CD14-positive monocyte (primary cell): ENCODE results near the gene PCP2. TPM values are rescaled to one million over a fixed set of nuclear protein-coding genes. Genes with fewer than 3 reads are reported as not detected.
A peak's percentile ranks its signal among the peaks of the same experiment; 100 is the strongest.

Experiments
- DNase-seq, 3 donors: peaks; one replicate each; pipeline ENCODE4 v3.0.0-alpha.2; 2011 to 2022
- H2AFZ ChIP-seq: 2 replicates; pipeline ENCODE4 v1.6.0; 2012; ENCODE audit warnings: mild to moderate bottlenecking, low read depth, low read length, inconsistent platforms; ENCODE audit not compliant: insufficient read depth, poor library complexity, severe bottlenecking
- H3K27ac ChIP-seq, 2 donors: 1 replicate in 1 of 2; 2 replicates in 1 of 2; pipeline ENCODE4 v1.5.1; 2012 to 2013; ENCODE audit warnings: low read length in 2 of 2, control low read depth in 1 of 2, inconsistent platforms in 1 of 2, low read depth in 1 of 2, mild to moderate bottlenecking in 1 of 2
- H3K27me3 ChIP-seq, 2 donors: one replicate each; pipeline versions ENCODE4 v1.6.0 to v1.6.1; 2011 to 2013; ENCODE audit warnings: low read length in 2 of 2; ENCODE audit not compliant: control insufficient read depth in 2 of 2, insufficient read depth in 2 of 2
- H3K36me3 ChIP-seq, 2 donors: replicated peaks in 1 of 2; 1 replicate in 1 of 2; 2 replicates in 1 of 2; pipeline versions ENCODE4 v1.5.1 to v1.6.1; 2012 to 2013; ENCODE audit warnings: low read length in 2 of 2, control low read depth in 1 of 2, inconsistent platforms in 1 of 2, mild to moderate bottlenecking in 1 of 2; ENCODE audit not compliant: insufficient read depth in 2 of 2, control insufficient read depth in 1 of 2
- H3K4me1 ChIP-seq, 2 donors: 1 replicate in 1 of 2; 2 replicates in 1 of 2; pipeline versions ENCODE4 v1.5.1 to v1.6.1; 2012 to 2013; ENCODE audit warnings: low read length in 2 of 2, control low read depth in 1 of 2, inconsistent platforms in 1 of 2, mild to moderate bottlenecking in 1 of 2, moderate library complexity in 1 of 2; ENCODE audit not compliant: insufficient read depth in 2 of 2, control insufficient read depth in 1 of 2
- H3K4me2 ChIP-seq: replicated peaks from 2 replicates; pipeline ENCODE3; 2012; ENCODE audit warnings: low read length, moderate library complexity, mild to moderate bottlenecking; ENCODE audit not compliant: poor library complexity, severe bottlenecking; ENCODE audit errors: extremely low read depth
- H3K4me3 ChIP-seq, 3 experiments: fragments of 200-600 bp in 1 of 3; sonication (generic) in 1 of 3; replicated peaks in 1 of 3; 1 replicate in 2 of 3; 2 replicates in 1 of 3; pipeline ENCODE4 v1.5.1; 2011 to 2013; ENCODE audit warnings: low read length in 3 of 3, mild to moderate bottlenecking in 3 of 3, control low read depth in 2 of 3, low read depth in 2 of 3, inconsistent platforms in 1 of 3, moderate library complexity in 1 of 3
- H3K79me2 ChIP-seq: 2 replicates; pipeline ENCODE4 v1.6.0; 2012; ENCODE audit warnings: mild to moderate bottlenecking, control low read depth, inconsistent platforms, low read length, moderate library complexity; ENCODE audit not compliant: insufficient read depth
- H3K9ac ChIP-seq: 2 replicates; pipeline ENCODE4 v1.6.0; 2017; ENCODE audit warnings: low read length, mild to moderate bottlenecking; ENCODE audit not compliant: insufficient read depth, poor library complexity, severe bottlenecking
- H3K9me3 ChIP-seq, 2 donors: replicated peaks in 1 of 2; 1 replicate in 1 of 2; 2 replicates in 1 of 2; pipeline versions ENCODE4 v1.5.1 to v1.6.1; 2012 to 2013; ENCODE audit warnings: low read length in 2 of 2, control low read depth in 1 of 2; ENCODE audit not compliant: control insufficient read depth in 1 of 2, insufficient read depth in 1 of 2
- H4K20me1 ChIP-seq: 2 replicates; pipeline ENCODE4 v1.6.0; 2012; ENCODE audit warnings: mild to moderate bottlenecking, low read length, control low read depth, moderate library complexity; ENCODE audit not compliant: insufficient read depth
- H3K27ac Mint-ChIP-seq, 7 donors: one replicate each; pipeline ENCODE4 v1.8.0; 2020; ENCODE audit warnings: mild to moderate bottlenecking in 7 of 7, mixed read lengths in 7 of 7, moderate library complexity in 6 of 7, inconsistent platforms in 2 of 7
- H3K27me3 Mint-ChIP-seq, 3 donors: one replicate each; pipeline ENCODE4 v1.8.0; 2021 to 2022; ENCODE audit warnings: low read depth in 3 of 3, mild to moderate bottlenecking in 3 of 3, mixed read lengths in 3 of 3, moderate library complexity in 3 of 3, inconsistent platforms in 1 of 3
- H3K36me3 Mint-ChIP-seq, 2 donors: one replicate each; pipeline ENCODE4 v1.8.0; 2020; ENCODE audit warnings: mixed read lengths in 2 of 2, inconsistent platforms in 1 of 2, mild to moderate bottlenecking in 1 of 2
- H3K4me1 Mint-ChIP-seq: one replicate; pipeline ENCODE4 v1.8.0; 2020; ENCODE audit warnings: mild to moderate bottlenecking, mixed read lengths
- H3K4me3 Mint-ChIP-seq, 2 donors: one replicate each; pipeline ENCODE4 v1.8.0; 2020; ENCODE audit warnings: mild to moderate bottlenecking in 2 of 2, mixed read lengths in 2 of 2, moderate library complexity in 1 of 2
- H3K9me3 Mint-ChIP-seq, 7 donors: one replicate each; pipeline ENCODE4 v1.8.0; 2020 to 2022; ENCODE audit warnings: mixed read lengths in 7 of 7, mild to moderate bottlenecking in 6 of 7, moderate library complexity in 6 of 7, inconsistent platforms in 2 of 7
- CTCF ChIP-seq: fragments of 200-600 bp; IDR thresholded peaks from one replicate; pipeline ENCODE4 v1.8.0; 2022; ENCODE audit warnings: antibody characterized with exemption, mild to moderate bottlenecking
- WGBS: methylation state at CpG from one replicate; pipeline ENCODE4 v1.1.5; 2013; ENCODE audit warnings: missing lambda C conversion rate; ENCODE audit not compliant: insufficient coverage; 5-methylcytosine and 5-hydroxymethylcytosine counted together
- intact Hi-C, 2 donors: fragments of 100-400 bp; cut with micrococcal nuclease; formaldehyde crosslinking; loops; one replicate each; pipeline versions ENCODE4 v1.15.0 to v1.15.1; 2023
- polyA plus RNA-seq, 3 donors: library from polyadenylated mRNA; depleted of rRNA in 1 of 3; unstranded in 2 of 3; stranded (reverse) in 1 of 3; fragments of 300-500 nt in 2 of 3; fragments of >200 nt in 1 of 3; fragmentation: Illumina TruSeq in 2 of 3; gene quantifications; 1 replicate in 2 of 3; 2 replicates in 1 of 3; pipeline ENCODE4 v1.2.3, GENCODE V29; 2012 to 2021

Gene PCP2
- polyA plus RNA-seq, 3 donors, result 1.8 TPM; not detected in 2

- Histone ChIP-seq H3K4me3 (no peak overlapping the region), H3K4me2 (no peak overlapping the region), H3K27me3 (no peaks in the 10 kb centered on the region), H3K9ac (no peak overlapping the region), H4K20me1 (peaks cover under 1% of the 10 kb centered on the region), H3K9me3 (no peaks in the 10 kb centered on the region), H3K27ac (no peak overlapping the region), H3K4me1 (peaks cover 0 to 14% of the 10 kb centered on the region in 2 donors), H2AFZ (no peak overlapping the region), H3K79me2 (no peaks in the 10 kb centered on the region), H3K36me3 (peaks cover 41 to 52% of the 10 kb centered on the region in 2 donors)
- Mint-ChIP-seq H3K4me1 (peaks cover 17% of the 10 kb centered on the region), H3K27me3 (peaks cover 2% of the 10 kb centered on the region in 3 donors), H3K36me3 (peaks cover 50 to 59% of the 10 kb centered on the region in 2 donors), H3K9me3 (peaks cover 0 to 7% (median 0%) of the 10 kb centered on the region in 7 donors), H3K27ac (peak overlapping the region in 3 of 7 donors; percentile 25 to 81 (median 31)), H3K4me3 (no peak overlapping the region)
- intact Hi-C loops, result no loop called here
- TF ChIP-seq CTCF, result no peak
- no peak for DNase-seq
- WGBS, result 100% methylated on average over 2 of the region's 4 CpGs
Measured at GRCh38 chr19:7618348-7618747, 15.2 kb downstream of the PCP2 start.

GRCh38 chr19:7617735-7618134, 15.8 kb downstream of the PCP2 start:
- DNase-seq, result no peak
- H3K36me3 Mint-ChIP-seq, result peaks cover 44 to 52% of the 10 kb centered on the region in 2 donors
- no peak for TF ChIP-seq CTCF
- Histone ChIP-seq H3K4me3 (no peak overlapping the region), H3K36me3 (peaks cover 35 to 46% of the 10 kb centered on the region in 2 donors), H3K9ac (no peak overlapping the region), H3K4me1 (peaks cover 0 to 14% of the 10 kb centered on the region in 2 donors), H2AFZ (no peak overlapping the region), H3K4me2 (no peak overlapping the region), H3K79me2 (no peaks in the 10 kb centered on the region), H4K20me1 (no peaks in the 10 kb centered on the region), H3K9me3 (no peaks in the 10 kb centered on the region), H3K27me3 (no peaks in the 10 kb centered on the region), H3K27ac (no peak overlapping the region)
- H3K27ac Mint-ChIP-seq, result peak overlapping the region in 3 of 7 donors; percentile 50 to 81 (median 62)
- intact Hi-C loops, result no loop called here
- peaks cover 2% of the 10 kb centered on the region in 3 donors for H3K27me3 Mint-ChIP-seq
- H3K4me3 Mint-ChIP-seq, result no peak overlapping the region
- peaks cover 0 to 7% (median 0%) of the 10 kb centered on the region in 7 donors for H3K9me3 Mint-ChIP-seq
- H3K4me1 Mint-ChIP-seq, result peaks cover 17% of the 10 kb centered on the region
- WGBS, result 70% methylated on average over 28 of the region's 28 CpGs
